ENCODE data around the gene SLC39A1.
A peak's percentile ranks its signal among the peaks of the same experiment; 100 is the strongest.

Gene SLC39A1

GRCh38 chr1:153945795-153946621, 17.3 kb downstream of the SLC39A1 start:
- DNase-seq: peak in 1 of 2 experiments; percentile 21

- DNase-seq: no peak
Measured at GRCh38 chr1:153945131-153945794, 18.1 kb downstream of the SLC39A1 start.

- DNase-seq: no peak
Measured at GRCh38 chr1:153944827-153945117, 18.6 kb downstream of the SLC39A1 start.

- no peak for DNase-seq
Measured at GRCh38 chr1:153944005-153944826, 19.1 kb downstream of the SLC39A1 start.

- DNase-seq: no peak
Measured at GRCh38 chr1:153942766-153943549, 20.4 kb downstream of the SLC39A1 start.

GRCh38 chr1:153941826-153942725, 21.3 kb downstream of the SLC39A1 start:
- no peak for DNase-seq

- DNase-seq: no peak
Measured at GRCh38 chr1:153940756-153941155, 22.6 kb downstream of the SLC39A1 start.

- DNase-seq: no peak
Measured at GRCh38 chr1:153939476-153939875, 23.9 kb downstream of the SLC39A1 start.

GRCh38 chr1:153938996-153939395, 24.3 kb downstream of the SLC39A1 start:
- no peak for DNase-seq

- DNase-seq: no peak
Measured at GRCh38 chr1:153937331-153937730, 26.0 kb downstream of the SLC39A1 start.

GRCh38 chr1:153936011-153936802, 27.1 kb downstream of the SLC39A1 start:
- no peak for DNase-seq

- DNase-seq: no peak
Measured at GRCh38 chr1:153934746-153935145, 28.6 kb downstream of the SLC39A1 start.

- DNase-seq: no peak
Measured at GRCh38 chr1:153933955-153934354, 29.4 kb downstream of the SLC39A1 start.

GRCh38 chr1:153933430-153933829, 29.9 kb downstream of the SLC39A1 start:
- DNase-seq: no peak

GRCh38 chr1:153932156-153933131, 30.9 kb downstream of the SLC39A1 start:
- no peak for DNase-seq

GRCh38 chr1:153929981-153930948, 33.1 kb downstream of the SLC39A1 start:
- no peak for DNase-seq

- DNase-seq: no peak
Measured at GRCh38 chr1:153929426-153929825, 33.9 kb downstream of the SLC39A1 start.

- no peak for DNase-seq
Measured at GRCh38 chr1:153928791-153929341, 34.5 kb downstream of the SLC39A1 start.
